ENCODE measurements around the gene USO1.

The USO1 gene

GRCh38 chr4:75817901-75818300, 93.5 kb downstream of the USO1 start:
- no peak for TF ChIP-seq ZFX (IDR thresholded peaks at IDR 0.05)
- TF ChIP-seq, protein P1, sequence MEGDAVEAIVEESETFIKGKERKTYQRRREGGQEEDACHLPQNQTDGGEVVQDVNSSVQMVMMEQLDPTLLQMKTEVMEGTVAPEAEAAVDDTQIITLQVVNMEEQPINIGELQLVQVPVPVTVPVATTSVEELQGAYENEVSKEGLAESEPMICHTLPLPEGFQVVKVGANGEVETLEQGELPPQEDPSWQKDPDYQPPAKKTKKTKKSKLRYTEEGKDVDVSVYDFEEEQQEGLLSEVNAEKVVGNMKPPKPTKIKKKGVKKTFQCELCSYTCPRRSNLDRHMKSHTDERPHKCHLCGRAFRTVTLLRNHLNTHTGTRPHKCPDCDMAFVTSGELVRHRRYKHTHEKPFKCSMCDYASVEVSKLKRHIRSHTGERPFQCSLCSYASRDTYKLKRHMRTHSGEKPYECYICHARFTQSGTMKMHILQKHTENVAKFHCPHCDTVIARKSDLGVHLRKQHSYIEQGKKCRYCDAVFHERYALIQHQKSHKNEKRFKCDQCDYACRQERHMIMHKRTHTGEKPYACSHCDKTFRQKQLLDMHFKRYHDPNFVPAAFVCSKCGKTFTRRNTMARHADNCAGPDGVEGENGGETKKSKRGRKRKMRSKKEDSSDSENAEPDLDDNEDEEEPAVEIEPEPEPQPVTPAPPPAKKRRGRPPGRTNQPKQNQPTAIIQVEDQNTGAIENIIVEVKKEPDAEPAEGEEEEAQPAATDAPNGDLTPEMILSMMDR (conservative IDR thresholded peaks at IDR 0.05): no peak

GRCh38 chr4:75819121-75819520, 94.7 kb downstream of the USO1 start:
- no peak for TF ChIP-seq ZFX (IDR thresholded peaks at IDR 0.05)
- TF ChIP-seq, protein P1 (conservative IDR thresholded peaks at IDR 0.05): no peak
- H3K27ac ChIP-seq: no peak overlapping the region

More at GRCh38 chr4:75817901-75818300, 93.5 kb downstream of the USO1 start:
- no peak overlapping the region for H3K27ac ChIP-seq

- H3K27ac ChIP-seq: no peak overlapping the region
- TF ChIP-seq, protein P1 (conservative IDR thresholded peaks at IDR 0.05): no peak
- TF ChIP-seq ZFX (IDR thresholded peaks at IDR 0.05): no peak
Measured at GRCh38 chr4:75820197-75820596, 95.8 kb downstream of the USO1 start.

- TF ChIP-seq ZFX (IDR thresholded peaks at IDR 0.05): no peak
- TF ChIP-seq, protein P1 (conservative IDR thresholded peaks at IDR 0.05): no peak
- no peak overlapping the region for H3K27ac ChIP-seq
Measured at GRCh38 chr4:75820676-75821075, 96.3 kb downstream of the USO1 start.

GRCh38 chr4:75821216-75821615, 96.8 kb downstream of the USO1 start:
- TF ChIP-seq, protein P1 (conservative IDR thresholded peaks at IDR 0.05): no peak
- no peak for TF ChIP-seq ZFX (IDR thresholded peaks at IDR 0.05)

GRCh38 chr4:75821966-75822365, 97.6 kb downstream of the USO1 start:
- TF ChIP-seq, protein P1 (conservative IDR thresholded peaks at IDR 0.05): no peak
- TF ChIP-seq ZFX (IDR thresholded peaks at IDR 0.05): no peak
- H3K27ac ChIP-seq: no peak overlapping the region

More at GRCh38 chr4:75821216-75821615, 96.8 kb downstream of the USO1 start:
- no peak overlapping the region for H3K27ac ChIP-seq

- H3K27ac ChIP-seq: no peak overlapping the region
Measured at GRCh38 chr4:75822416-75822815, 98.0 kb downstream of the USO1 start.

More at GRCh38 chr4:75822416-75822815, 98.0 kb downstream of the USO1 start:
- TF ChIP-seq, protein P1 (conservative IDR thresholded peaks at IDR 0.05): no peak
- no peak for TF ChIP-seq ZFX (IDR thresholded peaks at IDR 0.05)
